NCI-H2227 treated with DMSO at 0.1 percent for 48 hours (cell line): ENCODE measurements around the gene DYNC1H1.
A peak's percentile ranks its signal among the peaks of the same experiment; 100 is the strongest.

Experiments
- DNase-seq: peaks from one replicate; lab custom pipeline; 2025; lab: John Stamatoyannopoulos, UW

DYNC1H1 gene

DNA sequence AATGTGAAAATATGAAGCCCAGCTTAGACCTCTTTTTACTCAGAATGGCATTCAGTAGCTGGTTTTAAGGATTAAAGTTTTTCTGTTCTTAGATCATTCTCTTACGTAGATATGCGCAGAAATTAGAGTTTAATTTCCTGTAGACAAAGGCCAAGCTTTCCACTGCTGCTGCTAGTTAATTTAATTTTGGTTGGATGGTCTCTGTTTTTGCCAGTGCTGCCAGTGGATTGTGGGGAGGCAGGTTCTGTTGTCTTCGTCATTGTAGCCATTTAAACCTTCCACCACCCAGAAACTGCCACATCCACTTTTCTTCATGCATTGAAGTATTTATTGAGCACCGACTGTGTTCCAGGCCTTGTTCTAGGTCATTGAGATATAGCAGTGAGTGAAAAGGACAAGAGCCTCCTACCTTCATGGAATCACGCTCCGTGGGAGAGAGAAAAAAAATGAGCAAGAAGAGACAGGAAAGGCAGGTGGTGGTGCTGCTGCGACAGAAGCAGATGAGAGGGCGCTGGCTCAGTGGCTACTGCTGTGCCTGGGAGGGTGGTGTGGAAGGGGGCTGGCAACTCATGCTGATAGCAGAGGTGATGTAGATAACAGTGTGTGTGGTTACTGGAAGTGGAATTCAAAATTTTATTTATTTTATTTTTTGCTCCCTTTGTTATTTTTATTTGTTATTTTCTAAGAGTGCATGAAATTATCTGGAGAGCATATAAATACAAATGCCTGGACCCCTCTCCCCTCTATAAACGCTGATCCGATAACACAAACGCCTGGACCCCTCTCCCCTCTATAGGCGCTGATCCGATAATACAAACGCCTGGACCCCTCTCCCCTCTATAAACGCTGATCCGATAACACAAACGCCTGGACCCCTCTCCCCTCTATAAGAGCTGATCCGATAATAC, 33.3 kb downstream of the DYNC1H1 start:
- DNase-seq, result no peak

DNA sequence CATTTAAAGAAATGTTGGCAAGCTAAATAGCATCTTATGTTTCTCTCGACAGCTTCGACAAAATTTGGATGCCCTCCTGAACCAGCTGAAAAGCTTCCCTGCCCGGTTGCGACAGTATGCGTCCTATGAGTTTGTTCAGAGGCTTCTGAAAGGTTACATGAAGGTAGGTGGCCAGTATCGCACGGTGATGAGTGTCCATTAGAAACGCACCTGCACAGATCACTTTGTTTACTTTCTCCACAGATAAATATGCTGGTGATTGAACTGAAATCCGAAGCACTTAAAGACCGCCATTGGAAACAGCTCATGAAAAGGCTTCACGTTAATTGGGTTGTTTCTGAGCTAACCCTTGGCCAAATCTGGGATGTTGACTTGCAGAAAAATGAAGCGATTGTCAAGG, 36.5 kb downstream of the DYNC1H1 start:
- no peak for DNase-seq

DNA sequence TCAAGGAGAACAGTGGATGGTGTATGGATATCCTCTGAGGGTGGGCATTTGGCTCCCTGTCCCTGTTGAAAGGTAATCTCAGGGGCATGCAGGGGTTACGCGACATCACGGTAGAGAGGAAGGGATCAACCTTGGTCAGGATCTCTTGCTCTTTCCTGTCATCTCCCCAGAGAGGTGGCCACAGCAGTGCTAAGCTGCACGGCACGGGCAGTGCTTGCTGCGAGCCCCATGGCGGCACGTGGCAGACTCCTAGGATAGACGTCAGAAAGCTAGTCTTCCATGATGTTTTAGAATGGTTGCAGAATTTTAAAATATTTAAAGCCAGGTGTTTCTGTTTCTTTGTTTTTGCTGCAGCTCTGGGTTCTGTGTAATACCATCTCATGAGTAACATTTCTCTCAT, 41.0 kb downstream of the DYNC1H1 start:
- no peak for DNase-seq

DNA sequence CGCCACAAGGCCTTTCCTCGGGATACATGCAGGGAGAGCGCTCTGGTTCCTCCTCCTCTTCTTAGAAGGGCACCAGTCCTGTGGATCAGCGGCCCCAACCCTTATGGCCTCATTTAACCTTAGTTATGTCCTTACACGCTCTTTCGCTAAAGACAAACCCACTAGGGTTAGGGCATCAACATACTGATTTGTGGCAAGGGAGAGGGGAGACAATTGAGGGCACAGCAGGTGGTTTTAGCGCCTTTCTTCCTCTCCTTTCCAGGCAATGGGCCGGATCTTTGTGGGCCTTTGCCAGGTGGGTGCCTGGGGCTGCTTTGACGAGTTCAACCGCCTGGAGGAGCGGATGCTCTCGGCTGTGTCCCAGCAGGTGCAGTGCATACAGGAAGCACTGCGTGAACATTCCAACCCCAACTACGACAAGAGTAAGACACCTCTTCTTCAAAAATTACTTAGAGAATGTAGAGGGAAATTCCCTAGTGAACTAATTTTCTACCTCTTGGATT, 43.6 kb downstream of the DYNC1H1 start:
- DNase-seq, result no peak

DNA sequence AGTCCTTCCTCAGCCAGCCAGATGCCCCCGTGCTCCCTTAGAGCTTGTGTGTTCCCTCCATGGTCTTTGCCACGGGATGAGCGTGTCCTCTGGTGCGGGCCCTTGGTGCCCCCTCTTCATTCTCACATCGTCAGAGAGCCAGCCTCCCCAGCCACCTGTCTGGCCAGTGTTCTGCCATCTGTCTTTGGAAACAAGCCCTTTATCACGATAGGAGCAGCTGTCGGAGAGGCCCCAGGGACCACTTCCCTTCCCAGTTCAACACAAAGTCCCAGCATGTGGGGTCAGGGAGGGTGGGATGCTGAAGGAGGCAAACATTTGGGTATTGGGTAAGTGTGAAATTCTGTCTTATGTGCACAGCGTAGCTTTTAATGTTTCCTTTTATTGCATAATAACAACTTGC, 44.5 kb downstream of the DYNC1H1 start:
- DNase-seq, result no peak

DNA sequence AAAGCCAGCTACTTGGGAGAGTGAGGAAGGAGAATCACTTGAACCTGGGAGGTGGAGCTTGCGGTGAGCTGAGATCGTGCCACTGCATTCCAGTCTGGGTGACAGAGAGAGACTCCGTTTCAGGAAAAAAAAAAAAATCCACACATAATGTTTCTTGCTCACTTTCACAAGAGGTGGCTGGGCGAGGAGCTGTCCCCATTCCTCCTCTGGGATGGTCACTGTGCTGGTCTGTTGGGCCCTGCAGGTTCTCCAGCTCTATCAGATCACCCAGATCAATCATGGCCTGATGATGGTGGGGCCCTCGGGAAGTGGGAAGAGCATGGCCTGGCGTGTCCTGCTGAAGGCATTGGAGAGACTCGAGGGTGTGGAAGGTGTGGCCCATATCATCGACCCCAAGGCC, 47.3 kb downstream of the DYNC1H1 start:
- DNase-seq, result no peak

DNA sequence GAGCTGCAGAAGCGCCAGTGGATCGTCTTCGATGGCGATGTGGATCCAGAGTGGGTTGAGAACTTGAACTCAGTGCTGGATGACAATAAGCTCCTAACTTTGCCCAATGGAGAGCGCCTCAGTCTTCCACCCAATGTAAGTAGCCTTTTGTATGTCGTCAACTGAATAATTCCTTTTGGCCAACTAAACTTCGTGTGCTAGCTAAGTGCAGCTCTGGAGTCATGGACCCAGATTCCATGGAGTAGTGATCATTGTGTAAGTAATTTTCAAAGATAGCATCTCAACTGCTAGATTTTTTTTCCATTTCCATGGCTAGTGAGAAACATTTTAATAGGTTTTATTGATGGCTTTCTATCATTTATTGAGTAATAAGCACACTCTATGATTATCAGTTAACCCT, 48.0 kb downstream of the DYNC1H1 start:
- no peak for DNase-seq

DNA sequence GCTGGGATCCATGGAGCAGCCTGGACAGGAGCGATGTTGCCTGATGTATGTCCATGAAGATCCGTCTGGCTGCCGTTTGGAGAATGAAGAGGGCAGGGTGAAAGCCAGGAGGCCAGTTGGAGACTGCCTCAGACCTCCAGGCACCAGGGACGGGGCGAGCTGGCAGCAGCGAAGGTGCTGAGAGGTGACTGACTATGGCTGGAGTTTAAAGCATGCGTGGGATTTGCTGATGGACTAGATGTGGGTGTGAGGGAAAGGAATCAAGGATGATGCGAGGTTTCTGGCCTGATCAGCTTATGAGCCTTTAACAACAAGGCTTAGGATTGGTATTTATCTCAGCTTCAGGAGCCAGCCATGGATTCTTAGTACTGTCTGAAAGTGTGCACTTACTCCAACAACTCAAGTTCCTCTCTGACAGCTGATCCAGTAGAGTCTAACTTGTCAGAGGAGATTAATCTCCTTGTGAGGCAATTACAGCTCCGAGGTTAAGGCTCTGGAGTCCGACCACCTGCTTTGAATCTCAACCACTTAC, 49.4 kb downstream of the DYNC1H1 start:
- DNase-seq, result no peak

DNA sequence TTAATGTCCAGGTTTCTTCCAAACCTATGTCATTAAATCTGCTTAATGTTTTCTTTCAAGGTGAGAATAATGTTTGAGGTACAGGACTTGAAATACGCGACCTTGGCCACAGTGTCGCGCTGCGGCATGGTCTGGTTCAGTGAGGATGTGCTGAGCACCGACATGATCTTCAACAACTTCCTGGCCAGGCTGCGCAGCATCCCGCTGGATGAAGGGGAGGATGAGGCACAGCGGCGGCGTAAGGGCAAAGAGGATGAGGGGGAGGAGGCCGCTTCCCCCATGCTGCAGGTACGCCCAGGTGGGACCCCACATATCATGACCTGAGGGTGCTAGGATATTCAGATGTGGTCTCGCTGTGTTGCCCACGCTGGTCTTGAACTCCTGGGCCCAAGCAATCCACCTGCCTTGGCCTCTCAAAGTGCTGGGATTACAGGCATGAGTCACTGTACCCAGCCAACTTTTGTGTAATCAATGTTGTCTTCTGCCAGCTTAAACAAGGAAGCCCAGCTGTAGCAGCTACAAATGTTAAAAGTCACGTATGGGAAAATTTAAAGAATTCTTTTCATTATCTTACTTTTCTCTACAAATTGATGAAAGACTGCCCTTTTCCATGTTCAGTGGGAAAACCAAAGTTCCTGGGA, 50.8 kb downstream of the DYNC1H1 start:
- no peak for DNase-seq

DNA sequence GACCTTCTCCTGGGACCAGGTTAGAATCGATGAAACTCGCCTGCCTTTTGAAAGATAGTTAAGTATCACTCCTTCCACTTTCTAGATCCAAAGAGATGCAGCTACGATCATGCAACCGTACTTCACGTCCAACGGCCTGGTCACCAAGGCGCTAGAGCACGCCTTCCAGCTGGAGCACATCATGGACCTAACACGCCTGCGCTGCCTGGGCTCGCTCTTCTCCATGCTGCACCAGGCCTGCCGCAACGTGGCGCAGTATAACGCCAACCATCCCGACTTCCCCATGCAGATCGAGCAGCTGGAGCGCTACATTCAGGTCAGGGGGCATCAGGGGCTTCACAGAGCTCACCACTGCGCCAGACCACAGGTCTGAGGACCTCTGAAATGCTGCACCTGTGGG, 51.4 kb downstream of the DYNC1H1 start:
- DNase-seq, result no peak

DNA sequence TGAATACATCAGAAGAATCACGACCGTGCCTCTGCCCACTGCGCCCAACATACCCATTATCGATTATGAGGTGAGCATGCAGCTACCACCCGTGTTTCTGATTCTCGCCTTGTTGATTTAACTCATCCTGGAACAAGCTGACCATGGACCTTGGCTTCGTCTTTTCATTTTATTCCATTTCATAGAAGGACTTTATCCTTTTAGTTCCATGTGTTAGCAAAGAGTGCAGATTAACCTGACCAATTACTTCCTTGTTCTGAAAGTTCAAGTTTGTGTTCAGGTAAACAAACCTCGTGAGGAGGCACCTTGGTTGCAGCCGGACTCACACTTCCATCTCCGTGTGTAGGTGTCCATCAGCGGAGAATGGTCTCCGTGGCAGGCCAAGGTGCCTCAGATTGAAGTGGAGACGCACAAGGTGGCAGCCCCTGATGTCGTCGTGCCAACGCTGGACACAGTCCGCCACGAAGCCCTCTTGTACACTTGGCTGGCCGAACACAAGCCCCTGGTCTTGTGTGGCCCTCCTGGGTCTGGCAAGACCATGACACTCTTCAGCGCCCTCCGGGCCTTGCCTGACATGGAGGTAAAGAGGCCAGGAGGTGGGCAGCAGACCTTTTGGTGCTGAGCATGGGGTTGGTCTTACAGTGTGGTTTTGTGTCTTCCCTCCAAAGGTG, 52.2 kb downstream of the DYNC1H1 start:
- DNase-seq, result no peak

DNA sequence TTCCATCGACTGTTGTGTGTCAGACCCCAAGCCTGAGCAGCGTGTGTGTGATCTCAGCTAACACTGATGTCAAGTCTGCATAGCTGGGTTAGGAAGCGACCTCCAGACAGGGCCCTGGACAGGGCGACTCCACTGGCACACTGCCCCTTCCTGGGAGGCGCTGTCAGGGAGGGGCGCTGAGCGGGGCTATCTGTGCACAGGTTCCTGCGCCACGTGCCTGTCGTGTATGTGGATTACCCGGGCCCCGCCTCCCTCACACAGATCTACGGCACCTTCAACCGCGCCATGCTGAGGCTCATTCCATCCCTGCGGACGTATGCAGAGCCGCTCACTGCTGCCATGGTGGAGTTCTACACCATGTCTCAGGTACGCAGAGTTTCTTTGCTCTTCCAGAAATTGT, 53.9 kb downstream of the DYNC1H1 start:
- DNase-seq, result no peak

DNA sequence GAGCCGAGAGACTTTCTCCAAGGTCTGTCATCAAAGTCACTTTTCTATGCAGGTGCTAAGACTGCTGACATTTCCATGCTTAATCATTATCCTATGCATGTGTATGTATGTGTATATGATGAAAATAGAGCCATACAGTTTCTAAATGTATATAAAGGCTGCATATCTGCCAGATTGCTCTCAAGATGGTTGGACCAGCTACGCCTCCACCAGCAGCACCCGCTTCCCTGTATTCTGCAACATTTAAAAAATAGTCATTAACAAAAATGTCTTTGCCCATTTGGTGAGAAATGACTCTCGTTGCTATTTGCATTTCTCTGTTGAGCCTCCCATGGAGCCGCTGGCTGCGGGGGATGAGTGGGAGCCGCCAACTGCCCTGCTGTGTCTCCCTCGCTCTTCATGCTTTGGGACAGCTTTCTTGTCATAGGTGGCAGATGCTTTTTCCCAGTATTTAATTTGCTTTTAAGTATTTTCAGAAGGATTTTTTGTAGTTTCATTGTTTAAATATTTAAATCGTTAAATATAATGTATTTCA, 54.7 kb downstream of the DYNC1H1 start:
- DNase-seq, result no peak

DNA sequence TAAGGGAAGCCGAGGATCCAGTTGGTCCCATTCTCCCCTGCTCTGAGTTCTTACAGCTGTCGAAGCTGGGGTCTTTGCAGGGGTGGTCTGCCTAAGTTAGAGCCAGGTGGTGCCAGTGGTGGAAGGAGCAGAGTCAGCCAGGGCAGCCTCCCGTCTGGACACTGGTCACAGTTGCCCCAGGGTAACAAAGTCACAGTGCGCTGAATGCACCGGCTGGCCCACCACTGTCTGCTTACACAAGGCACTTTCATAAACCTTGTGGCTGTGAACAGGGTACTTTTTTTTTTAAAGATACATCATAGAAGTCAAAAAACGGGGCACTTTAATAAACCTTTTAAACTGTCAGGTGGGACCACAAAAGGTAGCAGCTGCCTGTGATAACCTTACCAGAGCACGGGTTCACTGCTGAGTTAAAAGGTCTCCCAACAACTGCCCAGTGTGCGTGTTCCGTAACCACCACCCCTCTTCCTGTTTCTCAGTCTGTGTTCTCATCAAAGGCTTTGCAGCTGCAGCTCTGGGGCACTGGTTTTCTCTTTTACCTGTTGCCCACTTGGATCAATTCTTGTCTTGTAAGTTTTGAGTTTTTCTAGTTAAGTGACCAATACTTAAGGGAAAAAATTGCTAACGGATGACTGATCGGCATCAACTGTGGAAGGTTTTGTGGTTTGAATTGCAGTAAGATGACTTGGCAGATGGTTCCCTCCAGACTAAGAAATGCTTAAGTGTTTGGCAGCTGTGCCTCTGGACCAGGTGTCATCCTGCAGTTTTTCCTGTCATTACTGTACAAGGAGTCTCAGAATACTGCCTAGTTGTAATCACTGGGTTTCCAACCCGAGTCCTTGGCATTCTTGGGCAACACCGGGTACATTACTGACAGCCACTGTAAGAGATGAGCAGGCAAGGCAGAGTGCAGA, 55.9 kb downstream of the DYNC1H1 start:
- no peak for DNase-seq

DNA sequence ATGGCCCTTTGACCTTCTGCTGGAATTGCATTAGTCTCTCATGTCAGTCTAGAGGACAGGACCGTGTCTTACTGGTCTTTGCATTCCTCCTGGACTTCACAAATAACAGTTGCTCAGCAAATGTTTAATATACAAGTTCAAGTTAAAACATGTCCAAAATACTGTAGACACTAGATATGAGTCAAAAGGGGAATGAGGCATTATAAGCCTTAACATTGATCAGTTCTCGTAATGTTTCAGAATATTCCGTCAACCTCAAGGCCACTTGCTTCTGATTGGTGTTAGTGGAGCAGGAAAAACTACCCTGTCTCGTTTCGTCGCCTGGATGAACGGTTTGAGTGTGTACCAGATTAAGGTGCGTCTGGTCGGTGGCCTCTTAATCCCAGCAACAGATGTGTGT, 62.6 kb downstream of the DYNC1H1 start:
- DNase-seq, result no peak

DNA sequence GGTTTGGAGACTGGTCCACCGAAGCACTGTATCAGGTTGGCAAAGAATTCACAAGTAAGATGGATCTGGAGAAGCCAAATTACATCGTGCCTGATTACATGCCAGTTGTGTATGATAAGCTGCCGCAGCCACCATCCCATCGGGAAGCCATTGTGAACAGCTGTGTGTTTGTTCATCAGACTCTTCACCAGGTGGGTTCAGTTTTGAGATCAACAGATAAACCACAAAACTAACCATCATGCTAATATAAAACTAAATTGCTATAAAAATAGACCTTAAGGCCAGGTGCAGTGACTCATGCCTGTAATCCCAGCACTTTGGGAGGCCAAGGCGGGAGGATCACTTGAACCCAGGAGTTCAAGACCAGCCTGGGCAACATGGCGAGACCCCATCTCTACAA, 63.6 kb downstream of the DYNC1H1 start:
- DNase-seq, result no peak

DNA sequence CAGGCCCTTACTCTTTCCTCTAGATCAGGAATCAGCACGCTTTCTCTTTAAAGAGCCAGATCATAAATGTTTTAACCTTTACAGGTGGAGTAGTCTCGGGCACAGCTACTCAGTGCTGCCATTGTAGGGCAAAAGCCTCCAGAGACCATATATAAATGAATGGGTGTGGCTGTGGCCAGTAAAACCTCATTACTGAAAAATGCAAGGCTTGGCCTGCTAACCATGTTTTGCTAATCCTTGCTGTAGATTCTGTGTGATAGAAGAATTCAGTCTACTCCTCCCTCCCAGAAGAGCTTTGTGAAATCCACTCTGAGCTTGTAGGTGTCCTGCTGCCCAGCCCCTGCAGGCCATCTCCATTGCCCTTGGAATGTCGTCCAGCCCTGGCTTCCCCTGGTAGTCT, 64.4 kb downstream of the DYNC1H1 start:
- no peak for DNase-seq

DNA sequence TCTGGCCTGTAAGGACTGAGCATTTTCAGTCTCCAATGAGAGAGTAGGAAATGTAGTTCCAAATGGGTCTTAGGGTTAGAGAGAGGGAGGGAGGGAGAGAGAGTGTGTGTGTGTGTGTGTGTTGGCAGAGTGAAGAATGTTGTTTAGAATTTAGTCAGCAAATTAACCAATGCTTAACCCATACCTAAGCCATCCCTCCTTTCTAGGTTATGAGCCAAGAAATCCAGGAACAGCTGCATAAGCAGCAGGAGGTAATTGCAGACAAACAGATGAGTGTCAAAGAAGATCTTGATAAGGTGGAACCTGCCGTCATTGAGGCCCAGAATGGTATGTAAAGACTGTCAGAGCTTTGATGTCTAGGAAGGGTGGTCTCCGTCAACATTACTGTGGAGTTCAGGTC, 65.6 kb downstream of the DYNC1H1 start:
- DNase-seq, result peak; percentile 45

DNA sequence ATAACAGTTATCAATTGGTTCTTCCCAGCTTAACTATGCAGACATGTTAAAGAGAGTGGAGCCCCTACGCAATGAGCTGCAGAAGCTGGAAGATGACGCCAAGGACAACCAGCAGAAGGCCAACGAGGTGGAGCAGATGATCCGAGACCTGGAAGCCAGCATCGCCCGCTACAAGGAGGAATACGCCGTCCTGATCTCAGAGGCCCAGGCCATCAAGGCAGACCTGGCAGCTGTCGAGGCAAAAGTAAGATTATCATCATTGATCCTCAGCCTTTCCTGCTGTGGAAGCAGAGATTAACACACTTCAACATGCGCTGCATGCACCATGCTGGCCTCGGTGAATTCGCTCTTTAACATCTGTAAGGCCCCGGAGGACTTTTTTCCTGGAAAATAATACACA, 68.9 kb downstream of the DYNC1H1 start:
- DNase-seq, result no peak

DNA sequence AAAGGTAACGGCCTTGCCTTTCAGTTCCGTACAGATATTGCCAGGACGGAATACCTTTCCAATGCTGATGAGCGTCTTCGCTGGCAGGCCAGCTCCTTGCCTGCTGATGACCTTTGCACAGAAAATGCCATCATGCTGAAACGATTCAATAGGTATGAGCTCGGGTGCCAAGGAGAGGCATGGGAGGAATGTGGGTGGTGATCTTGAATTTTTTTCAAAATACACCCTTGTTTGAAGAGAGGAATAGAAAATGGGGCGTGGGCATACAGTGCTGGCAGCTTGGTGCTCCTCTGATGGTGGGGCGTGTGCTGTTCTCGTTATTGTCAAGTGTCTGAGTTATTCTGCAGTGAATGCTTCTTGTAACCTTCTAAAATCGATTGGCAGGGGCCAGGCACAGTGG, 69.9 kb downstream of the DYNC1H1 start:
- no peak for DNase-seq

DNA sequence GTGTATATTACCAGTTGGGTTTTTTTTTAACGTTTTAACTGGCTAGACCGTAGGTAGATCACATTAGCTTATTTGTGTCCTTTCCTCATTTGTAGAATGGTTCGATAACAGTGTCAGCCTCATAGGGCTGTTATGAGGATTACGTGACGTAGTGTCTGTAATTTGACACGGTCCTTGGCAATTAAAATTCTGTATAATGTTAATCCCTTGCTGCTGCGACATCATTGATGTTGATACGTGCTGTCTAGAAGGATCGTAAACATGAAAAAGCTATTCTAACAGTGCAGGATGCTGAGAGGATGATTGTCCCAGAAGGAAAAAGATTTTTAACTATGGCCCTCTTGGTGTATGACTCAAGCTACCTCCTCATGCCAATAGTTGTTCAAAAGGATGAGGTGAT, 71.5 kb downstream of the DYNC1H1 start:
- no peak for DNase-seq
